Fibroblast of mammary gland (primary cell): Measurements from ENCODE around the gene JPT2.

ENCODE experiments used
- DNase-seq: peaks from one replicate; pipeline ENCODE4 v3.0.0-alpha.2; 2010; ENCODE audit warnings: low read depth
- H3K4me3 ChIP-seq: 2 replicates; pipeline ENCODE4 v1.5.1; 2011; ENCODE audit warnings: low read depth, mild to moderate bottlenecking, low read length, moderate library complexity; ENCODE audit not compliant: control insufficient read depth
- CTCF ChIP-seq: conservative IDR thresholded peaks from 2 replicates; pipeline ENCODE4 v1.5.1; 2011; ENCODE audit warnings: low read depth, low read length, inconsistent platforms; ENCODE audit not compliant: control insufficient read depth, insufficient read depth

Gene JPT2

GRCh38 chr16:1677942-1678499, at the start of gene JPT2:
TSS of gene JPT2 (plus strand) at chr16:1678279. CDS start at chr16:1678313, 34 bp downstream.
- H3K4me3 ChIP-seq: peak within 1 kb of the TSS; percentile 76
- peak; percentile 94 for DNase-seq
- no peak for TF ChIP-seq CTCF

- no peak for DNase-seq
- no peak for TF ChIP-seq CTCF
- no peak overlapping the region for H3K4me3 ChIP-seq
These were observed 47.4 kb upstream of the JPT2 start for GRCh38 chr16:1630450-1631213.

- DNase-seq: no peak
- no peak for TF ChIP-seq CTCF
- H3K4me3 ChIP-seq: no peak overlapping the region
These were observed 46.8 kb upstream of the JPT2 start for GRCh38 chr16:1631230-1631629.

GRCh38 chr16:1631931-1632637, 46.0 kb upstream of the JPT2 start:
- DNase-seq: no peak
- no peak overlapping the region for H3K4me3 ChIP-seq

GRCh38 chr16:1632638-1632970, 45.5 kb upstream of the JPT2 start:
- DNase-seq: no peak
- no peak overlapping the region for H3K4me3 ChIP-seq
- no peak for TF ChIP-seq CTCF

More at GRCh38 chr16:1631931-1632637, 46.0 kb upstream of the JPT2 start:
- no peak for TF ChIP-seq CTCF

- H3K4me3 ChIP-seq: no peak overlapping the region
- no peak for TF ChIP-seq CTCF
- DNase-seq: no peak
These were observed 44.8 kb upstream of the JPT2 start for GRCh38 chr16:1633310-1633709.
